ENCODE results near the gene PDHA1. TPM values are rescaled to one million over a fixed set of nuclear protein-coding genes. Genes with fewer than 3 reads are reported as not detected.

Gene PDHA1
- total RNA-seq, 1 donor from 2014 or later = 149 TPM

DNA sequence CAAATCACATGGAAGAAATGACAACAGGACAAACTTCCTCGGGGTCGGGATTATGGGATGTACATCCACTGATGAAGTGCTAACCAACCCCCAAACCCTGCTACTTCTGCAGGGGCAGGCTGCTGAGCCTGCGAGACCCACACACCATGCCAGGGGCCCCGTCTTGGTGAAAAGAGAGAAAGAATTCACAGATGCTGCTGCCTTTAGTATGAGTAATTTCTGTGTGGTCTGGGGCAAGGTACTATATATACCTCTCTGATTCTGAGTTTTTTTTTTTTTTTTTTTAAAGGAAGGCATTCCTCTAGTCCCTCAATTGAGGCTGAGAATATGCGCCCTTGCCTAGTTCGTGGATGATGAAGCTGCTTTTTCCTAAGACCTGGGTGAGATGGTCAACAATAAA, 24.8 kb downstream of the PDHA1 start:
- peaks cover 6% of the 10 kb centered on the region for H3K4me1 Mint-ChIP-seq
- TF ChIP-seq, protein P1, sequence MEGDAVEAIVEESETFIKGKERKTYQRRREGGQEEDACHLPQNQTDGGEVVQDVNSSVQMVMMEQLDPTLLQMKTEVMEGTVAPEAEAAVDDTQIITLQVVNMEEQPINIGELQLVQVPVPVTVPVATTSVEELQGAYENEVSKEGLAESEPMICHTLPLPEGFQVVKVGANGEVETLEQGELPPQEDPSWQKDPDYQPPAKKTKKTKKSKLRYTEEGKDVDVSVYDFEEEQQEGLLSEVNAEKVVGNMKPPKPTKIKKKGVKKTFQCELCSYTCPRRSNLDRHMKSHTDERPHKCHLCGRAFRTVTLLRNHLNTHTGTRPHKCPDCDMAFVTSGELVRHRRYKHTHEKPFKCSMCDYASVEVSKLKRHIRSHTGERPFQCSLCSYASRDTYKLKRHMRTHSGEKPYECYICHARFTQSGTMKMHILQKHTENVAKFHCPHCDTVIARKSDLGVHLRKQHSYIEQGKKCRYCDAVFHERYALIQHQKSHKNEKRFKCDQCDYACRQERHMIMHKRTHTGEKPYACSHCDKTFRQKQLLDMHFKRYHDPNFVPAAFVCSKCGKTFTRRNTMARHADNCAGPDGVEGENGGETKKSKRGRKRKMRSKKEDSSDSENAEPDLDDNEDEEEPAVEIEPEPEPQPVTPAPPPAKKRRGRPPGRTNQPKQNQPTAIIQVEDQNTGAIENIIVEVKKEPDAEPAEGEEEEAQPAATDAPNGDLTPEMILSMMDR (IDR thresholded peaks at IDR 0.05; ENCODE audit: unreplicated experiment) = no peak
- H3K36me3 Mint-ChIP-seq = peaks cover 14% of the 10 kb centered on the region
- no peaks in the 10 kb centered on the region for H3K27me3 Mint-ChIP-seq (ENCODE audit: low read depth)
- DNase-seq (ENCODE audit: low spot score in 2 of 2, unreplicated experiment in 2 of 2) = no peak
- no peak overlapping the region for H3K4me3 Mint-ChIP-seq
- H3K9me3 Mint-ChIP-seq = peaks cover 15% of the 10 kb centered on the region
- H3K27ac Mint-ChIP-seq = no peak overlapping the region

DNA sequence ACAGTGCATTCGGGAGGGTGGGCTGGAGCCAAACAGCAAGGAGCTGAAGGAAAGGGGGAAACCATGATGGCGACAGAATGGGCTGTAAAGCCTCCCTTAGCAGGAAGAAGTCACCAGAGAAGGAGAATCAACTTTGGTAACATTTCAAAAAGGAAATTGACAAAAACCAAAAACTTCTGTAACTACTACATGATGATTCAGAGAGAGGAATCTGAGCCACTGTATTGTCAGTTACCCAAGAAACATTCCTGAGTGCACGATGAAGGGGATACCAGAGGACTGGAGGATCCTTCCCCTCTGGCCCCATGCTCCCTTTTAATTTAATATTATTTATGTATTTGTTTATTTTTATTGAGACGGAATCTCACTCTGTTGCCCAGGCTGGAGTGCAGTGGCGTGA, 26.3 kb downstream of the PDHA1 start:
- Mint-ChIP-seq H3K4me3 (no peak overlapping the region), H3K36me3 (peaks cover 14% of the 10 kb centered on the region), H3K27ac (no peak overlapping the region), H3K27me3 (ENCODE audit: low read depth) (no peaks in the 10 kb centered on the region), H3K4me1 (peaks cover 6% of the 10 kb centered on the region), H3K9me3 (peaks cover 15% of the 10 kb centered on the region)
- DNase-seq (ENCODE audit: low spot score in 2 of 2, unreplicated experiment in 2 of 2) = no peak
- TF ChIP-seq, protein P1 (IDR thresholded peaks at IDR 0.05; ENCODE audit: unreplicated experiment) = no peak

DNA sequence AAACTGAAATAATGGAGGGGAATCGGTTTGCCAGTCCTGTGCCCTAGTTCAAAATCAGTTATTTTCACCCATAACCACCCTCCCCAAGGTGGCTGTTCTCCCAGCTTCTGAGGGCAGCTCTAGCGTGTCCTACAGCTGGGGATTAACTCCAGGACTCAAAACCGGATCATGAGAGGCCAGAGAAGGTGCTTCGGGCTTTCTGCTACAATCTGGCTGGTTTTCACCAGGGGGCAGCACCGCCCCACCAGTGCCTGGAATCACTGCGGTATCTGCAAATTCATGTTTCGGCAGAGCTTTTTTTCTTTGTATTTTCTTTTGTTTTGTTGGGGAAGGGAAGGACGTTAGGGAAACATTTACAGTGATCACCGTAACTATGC, 28.4 kb downstream of the PDHA1 start:
- Mint-ChIP-seq H3K4me3 (peak overlapping the region; percentile 71), H3K36me3 (no peaks in the 10 kb centered on the region), H3K27me3 (ENCODE audit: low read depth) (no peaks in the 10 kb centered on the region), H3K9me3 (peaks cover 7% of the 10 kb centered on the region), H3K27ac (peak overlapping the region; percentile 90), H3K4me1 (peaks cover 6% of the 10 kb centered on the region)
- peak in 1 of 2 experiments; percentile 72 for DNase-seq (ENCODE audit: low spot score in 2 of 2, unreplicated experiment in 2 of 2)
- TF ChIP-seq, protein P1 (IDR thresholded peaks at IDR 0.05; ENCODE audit: unreplicated experiment) = peak; percentile 70

DNA sequence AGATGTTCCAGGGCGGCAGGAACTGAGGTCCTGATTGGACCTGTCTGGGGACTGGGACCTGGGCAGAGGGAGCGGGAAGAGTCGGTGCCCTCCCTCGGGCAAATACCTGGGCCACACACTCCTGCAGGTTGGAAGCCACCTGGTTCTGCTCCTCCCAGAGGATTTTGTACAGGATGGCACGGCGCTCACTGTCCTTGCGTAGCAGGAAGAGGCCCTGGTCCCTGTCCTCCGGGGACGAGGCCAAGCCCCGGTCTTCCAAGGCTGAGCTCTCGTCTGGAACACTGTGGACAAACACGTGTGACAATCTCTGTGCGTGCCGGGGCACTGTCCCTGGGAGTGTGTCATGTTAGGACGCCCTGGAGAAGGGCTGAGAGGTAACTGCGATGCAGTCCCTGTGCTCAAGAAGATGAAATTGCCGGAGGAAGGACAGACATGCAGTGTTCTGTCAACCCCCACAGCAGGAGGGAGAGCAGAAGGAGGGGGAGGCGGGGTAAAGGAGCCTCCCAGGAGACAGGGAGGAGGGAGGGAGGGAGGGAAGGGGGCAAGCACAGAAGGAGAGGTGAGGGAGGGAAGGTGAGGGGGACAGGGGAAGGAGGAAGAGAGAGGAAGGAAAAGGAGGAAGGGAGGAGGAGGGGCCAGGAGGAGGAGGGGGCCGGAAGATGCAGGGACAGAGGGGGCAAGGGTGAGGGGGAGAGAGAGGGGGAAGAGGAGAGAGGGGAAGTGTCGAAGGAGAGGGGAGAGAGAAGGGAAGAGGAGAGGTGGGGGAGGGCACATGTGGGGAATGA, 29.0 kb downstream of the PDHA1 start:
- peak in 1 of 2 experiments; percentile 39 for DNase-seq (ENCODE audit: low spot score in 2 of 2, unreplicated experiment in 2 of 2)
- Mint-ChIP-seq H3K9me3 (peaks cover 4% of the 10 kb centered on the region), H3K4me3 (peak overlapping the region; percentile 71), H3K27ac (peak overlapping the region; percentile 90), H3K4me1 (peaks cover 6% of the 10 kb centered on the region), H3K27me3 (ENCODE audit: low read depth) (no peaks in the 10 kb centered on the region), H3K36me3 (no peaks in the 10 kb centered on the region)
- TF ChIP-seq, protein P1 (IDR thresholded peaks at IDR 0.05; ENCODE audit: unreplicated experiment) = no peak

DNA sequence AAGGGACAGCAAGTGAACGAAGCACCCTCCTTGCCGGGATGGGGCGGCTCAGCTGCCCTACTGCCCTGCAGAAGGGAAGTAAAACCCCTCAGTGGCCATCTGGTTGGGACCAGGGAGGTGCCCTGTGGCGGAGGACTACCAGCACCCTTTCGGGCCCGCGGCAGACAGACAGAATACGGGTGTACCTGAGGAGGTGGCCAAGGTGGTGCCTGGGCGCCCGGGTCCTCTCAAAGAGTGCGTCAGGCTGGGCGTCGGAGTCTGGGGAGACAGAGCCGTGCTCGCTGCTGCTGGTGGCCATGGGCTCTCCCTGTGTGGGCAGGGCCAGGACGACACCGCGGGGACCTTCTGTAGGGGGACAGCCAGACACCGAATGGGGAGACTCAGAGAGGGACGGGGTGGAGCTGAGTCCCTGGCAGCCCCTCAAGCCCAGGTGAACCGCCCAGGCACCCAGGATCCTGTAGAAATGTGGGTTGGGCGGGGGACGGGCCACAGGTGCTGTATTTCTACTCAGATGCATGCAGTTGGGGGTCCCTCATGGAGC, 29.7 kb downstream of the PDHA1 start:
- Mint-ChIP-seq H3K4me3 (peak overlapping the region; percentile 71), H3K4me1 (peaks cover 6% of the 10 kb centered on the region), H3K27me3 (ENCODE audit: low read depth) (no peaks in the 10 kb centered on the region), H3K9me3 (peaks cover 4% of the 10 kb centered on the region), H3K27ac (no peak overlapping the region), H3K36me3 (no peaks in the 10 kb centered on the region)
- DNase-seq (ENCODE audit: low spot score in 2 of 2, unreplicated experiment in 2 of 2) = no peak
- TF ChIP-seq, protein P1 (IDR thresholded peaks at IDR 0.05; ENCODE audit: unreplicated experiment) = no peak

Data from mesothelial cell of epicardium (in vitro differentiated cells).